Measurements from ENCODE around the gene CD320. TPM values are rescaled to one million over a fixed set of nuclear protein-coding genes. Genes with fewer than 3 reads are reported as not detected.

CD320 gene
- total and polyA plus RNA-seq, 2 donors (not counting 1 experiment from before 2014, with no cell fraction given) = 30.5 to 32.6 TPM

DNA sequence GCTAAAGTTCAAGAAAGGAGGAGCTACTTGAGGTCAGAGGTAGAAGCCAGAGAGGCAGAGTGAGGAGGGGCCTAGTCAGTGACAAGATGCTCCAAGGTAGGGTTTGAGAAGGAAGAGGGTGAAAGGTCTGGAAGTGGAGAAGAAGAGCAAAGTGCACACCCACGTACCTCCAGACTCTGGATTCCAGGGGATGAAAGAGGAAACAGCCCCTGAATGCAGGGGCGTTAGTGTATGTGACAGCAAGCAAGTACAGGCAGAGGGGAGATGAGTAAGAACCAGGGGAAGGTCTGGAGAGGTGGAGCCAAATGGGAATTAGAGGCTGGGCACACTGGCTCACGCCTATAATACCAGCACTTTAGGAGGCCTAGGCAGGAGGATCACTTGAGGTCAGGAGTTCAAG lies 21.8 kb upstream of the CD320 start:
- 79% methylated on average over 3 of the region's 3 CpGs for WGBS (ENCODE audit: insufficient coverage)

DNA sequence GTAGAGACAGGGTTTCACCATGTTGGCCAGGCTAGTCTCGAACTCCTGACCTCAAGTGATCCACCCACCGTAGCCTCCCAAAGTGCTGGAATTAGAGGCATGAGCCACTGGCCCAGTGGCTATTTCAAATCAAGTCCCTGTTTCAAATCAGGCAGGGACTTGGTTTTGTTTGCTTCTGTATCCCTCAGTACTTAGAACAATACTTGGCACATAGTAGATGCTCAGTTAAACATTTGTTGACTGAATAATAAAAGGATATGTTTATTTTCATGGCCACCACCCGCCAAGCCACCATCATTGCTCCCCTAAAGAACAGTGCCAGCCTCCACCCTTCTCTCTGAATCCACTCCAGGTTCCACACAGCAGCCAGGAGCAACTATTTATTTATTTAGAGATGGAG lies 17.3 kb upstream of the CD320 start:
- no peak overlapping the region for H3K9ac ChIP-seq (ENCODE audit: low read length)
- peaks cover 0 to 20% of the 10 kb centered on the region in 2 experiments for H3K36me3 ChIP-seq (replicated peaks in 1 of 2; ENCODE audit: control extremely low read depth in 1 of 2, control insufficient read depth in 1 of 2, extremely low read depth in 1 of 2, insufficient read depth in 2 of 2, low read length in 1 of 2)
- no peak for TF ChIP-seq EZH2 (IDR thresholded peaks at IDR 0.05; ENCODE audit: borderline replicate concordance, insufficient read depth, low read depth, low read length, poor library complexity, severe bottlenecking)
- TF ChIP-seq, protein P1, sequence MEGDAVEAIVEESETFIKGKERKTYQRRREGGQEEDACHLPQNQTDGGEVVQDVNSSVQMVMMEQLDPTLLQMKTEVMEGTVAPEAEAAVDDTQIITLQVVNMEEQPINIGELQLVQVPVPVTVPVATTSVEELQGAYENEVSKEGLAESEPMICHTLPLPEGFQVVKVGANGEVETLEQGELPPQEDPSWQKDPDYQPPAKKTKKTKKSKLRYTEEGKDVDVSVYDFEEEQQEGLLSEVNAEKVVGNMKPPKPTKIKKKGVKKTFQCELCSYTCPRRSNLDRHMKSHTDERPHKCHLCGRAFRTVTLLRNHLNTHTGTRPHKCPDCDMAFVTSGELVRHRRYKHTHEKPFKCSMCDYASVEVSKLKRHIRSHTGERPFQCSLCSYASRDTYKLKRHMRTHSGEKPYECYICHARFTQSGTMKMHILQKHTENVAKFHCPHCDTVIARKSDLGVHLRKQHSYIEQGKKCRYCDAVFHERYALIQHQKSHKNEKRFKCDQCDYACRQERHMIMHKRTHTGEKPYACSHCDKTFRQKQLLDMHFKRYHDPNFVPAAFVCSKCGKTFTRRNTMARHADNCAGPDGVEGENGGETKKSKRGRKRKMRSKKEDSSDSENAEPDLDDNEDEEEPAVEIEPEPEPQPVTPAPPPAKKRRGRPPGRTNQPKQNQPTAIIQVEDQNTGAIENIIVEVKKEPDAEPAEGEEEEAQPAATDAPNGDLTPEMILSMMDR (IDR thresholded peaks at IDR 0.05) = no peak
- Mint-ChIP-seq H3K4me1 (peaks cover 29% of the 10 kb centered on the region), H3K4me3 (no peak overlapping the region), H3K27ac (no peak overlapping the region), H3K27me3 (no peaks in the 10 kb centered on the region), H3K9me3 (ENCODE audit: insufficient read depth) (no peaks in the 10 kb centered on the region)
- DNase-seq (no peak), ATAC-seq (ENCODE audit: low read depth) (no peak)
- intact Hi-C loops (cut with micrococcal nuclease) = no loop called here
- H3K9me3 ChIP-seq (ENCODE audit: control extremely low read depth in 1 of 3, control insufficient read depth in 2 of 3, insufficient read depth in 1 of 3, low read length in 2 of 3) = no peaks in the 10 kb centered on the region
- ChIA-PET CTCF (interaction anchor here (0.7 kb wide), 1 partner anchor 254 kb away, joined by 3 read pairs; no protein-coding TSS in a partner anchor), POLR2A (interaction anchor here (0.7 to 1.7 kb wide), 3 partner anchors 9 to 810 kb away, joined by 3 to 8 read pairs (median 5); no protein-coding TSS in a partner anchor)
- H3K4me3 ChIP-seq (ENCODE audit: control extremely low read depth in 1 of 5, extremely low read depth in 1 of 5, insufficient read depth in 1 of 5, low read depth in 2 of 5, low read length in 4 of 5) = no peak overlapping the region
- H3K4me1 ChIP-seq (ENCODE audit: control insufficient read depth in 2 of 2, insufficient read depth in 2 of 2, low read length in 2 of 2) = peaks cover 13 to 29% of the 10 kb centered on the region in 2 donors
- no peak overlapping the region for H2AFZ ChIP-seq (ENCODE audit: insufficient read depth, low read depth, low read length, poor library complexity, severe bottlenecking)
- H3K79me2 ChIP-seq (ENCODE audit: control insufficient read depth, insufficient read depth, low read length) = peaks cover 32% of the 10 kb centered on the region
- H3K27ac ChIP-seq (ENCODE audit: low read length in 2 of 2) = no peak overlapping the region
- 100% methylated on average over 1 of the region's 3 CpGs for WGBS (ENCODE audit: insufficient coverage)
- peaks cover 8% of the 10 kb centered on the region for H4K20me1 ChIP-seq (ENCODE audit: control insufficient read depth, insufficient read depth, low read length, poor library complexity, severe bottlenecking)
- no peak overlapping the region for H3K4me2 ChIP-seq (replicated peaks; ENCODE audit: low read depth, low read length, poor library complexity, severe bottlenecking)
- peaks cover 0 to 3% (median 2%) of the 10 kb centered on the region in 4 experiments for H3K27me3 ChIP-seq (replicated peaks in 1 of 4; ENCODE audit: control extremely low read depth in 1 of 4, control insufficient read depth in 3 of 4, insufficient read depth in 4 of 4, low read length in 3 of 4)

More for the DNA sequence above, 21.8 kb upstream of the CD320 start:
- ChIA-PET POLR2A (interaction anchor here (1.1 kb wide), 1 partner anchor 9 kb away, joined by 3 read pairs; the partner anchor contains the start of genes NDUFA7 and RPS28), CTCF (no interaction called here)
- H3K27me3 ChIP-seq (replicated peaks in 1 of 4; ENCODE audit: control extremely low read depth in 1 of 4, control insufficient read depth in 3 of 4, insufficient read depth in 4 of 4, low read length in 3 of 4) = peaks cover 0 to 19% (median 8%) of the 10 kb centered on the region in 4 experiments
- H3K27ac ChIP-seq (ENCODE audit: low read length in 2 of 2) = no peak overlapping the region
- ATAC-seq (ENCODE audit: low read depth) (no peak), DNase-seq (no peak)
- no peak overlapping the region for H3K4me2 ChIP-seq (replicated peaks; ENCODE audit: low read depth, low read length, poor library complexity, severe bottlenecking)
- Mint-ChIP-seq H3K9me3 (ENCODE audit: insufficient read depth) (no peaks in the 10 kb centered on the region), H3K4me3 (no peak overlapping the region), H3K4me1 (peaks cover 2% of the 10 kb centered on the region), H3K27ac (no peak overlapping the region), H3K27me3 (no peaks in the 10 kb centered on the region)
- no peak overlapping the region for H3K4me3 ChIP-seq (ENCODE audit: control extremely low read depth in 1 of 5, extremely low read depth in 1 of 5, insufficient read depth in 1 of 5, low read depth in 2 of 5, low read length in 4 of 5)
- TF ChIP-seq EZH2 (IDR thresholded peaks at IDR 0.05; ENCODE audit: borderline replicate concordance, insufficient read depth, low read depth, low read length, poor library complexity, severe bottlenecking) = no peak
- H2AFZ ChIP-seq (ENCODE audit: insufficient read depth, low read depth, low read length, poor library complexity, severe bottlenecking) = no peak overlapping the region
- H3K4me1 ChIP-seq (ENCODE audit: control insufficient read depth in 2 of 2, insufficient read depth in 2 of 2, low read length in 2 of 2) = peaks cover 1 to 9% of the 10 kb centered on the region in 2 donors
- H3K9me3 ChIP-seq (ENCODE audit: control extremely low read depth in 1 of 3, control insufficient read depth in 2 of 3, insufficient read depth in 1 of 3, low read length in 2 of 3) = peaks cover 0 to 6% (median 0%) of the 10 kb centered on the region in 3 donors
- H4K20me1 ChIP-seq (ENCODE audit: control insufficient read depth, insufficient read depth, low read length, poor library complexity, severe bottlenecking) = no peaks in the 10 kb centered on the region
- H3K36me3 ChIP-seq (replicated peaks in 1 of 2; ENCODE audit: control extremely low read depth in 1 of 2, control insufficient read depth in 1 of 2, extremely low read depth in 1 of 2, insufficient read depth in 2 of 2, low read length in 1 of 2) = no peaks in the 10 kb centered on the region
- intact Hi-C loops (cut with micrococcal nuclease) = no loop called here
- H3K9ac ChIP-seq (ENCODE audit: low read length) = no peak overlapping the region
- no peaks in the 10 kb centered on the region for H3K79me2 ChIP-seq (ENCODE audit: control insufficient read depth, insufficient read depth, low read length)

Data from B cell (primary cell).